PC-9 (cell line): Measurements from ENCODE around the gene ULK1.

Source experiments
- EZH2 ChIP-seq: fragments of 200-600 bp; sonication (generic); IDR thresholded peaks from 2 replicates; pipeline ENCODE4 v1.8.0; 2017; ENCODE audit warnings: antibody characterized with exemption, low read depth
- TF ChIP-seq, protein P1 (sequence below): fragments of 200-600 bp; sonication (generic); conservative IDR thresholded peaks from 2 replicates; pipeline ENCODE4 v1.6.1; 2017; ENCODE audit warnings: mixed run types, antibody characterized with exemption, mild to moderate bottlenecking, moderate library complexity

DNA sequence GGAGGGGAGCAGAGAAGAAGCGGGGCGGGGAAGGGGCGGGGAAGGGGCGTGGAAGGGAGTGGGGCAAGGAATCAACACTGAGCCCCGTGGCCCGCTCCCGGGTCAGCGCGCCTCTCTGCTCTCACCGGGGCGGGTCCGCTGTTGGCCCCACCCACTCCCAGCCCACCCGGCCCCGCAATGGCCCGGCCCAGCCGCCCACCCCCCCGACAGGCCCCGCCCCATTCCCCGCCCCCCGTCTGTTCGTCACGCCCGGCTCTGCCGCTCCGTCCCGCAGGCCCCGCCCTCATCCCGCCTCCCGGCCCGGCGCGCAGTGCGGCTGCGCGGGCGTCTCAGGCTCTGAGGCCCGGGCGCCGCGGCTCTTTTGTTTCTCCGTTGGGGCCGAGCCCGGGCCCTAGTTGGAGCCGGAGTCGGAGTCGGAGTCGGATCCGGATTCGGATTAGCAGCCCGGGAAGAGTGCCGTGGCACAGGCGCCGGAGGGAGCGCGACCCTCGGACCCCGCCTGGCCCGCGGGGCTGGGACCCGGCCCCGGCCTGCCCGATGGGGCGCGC is at the start of gene ULK1:
- no peak for TF ChIP-seq EZH2
- TF ChIP-seq, protein P1, sequence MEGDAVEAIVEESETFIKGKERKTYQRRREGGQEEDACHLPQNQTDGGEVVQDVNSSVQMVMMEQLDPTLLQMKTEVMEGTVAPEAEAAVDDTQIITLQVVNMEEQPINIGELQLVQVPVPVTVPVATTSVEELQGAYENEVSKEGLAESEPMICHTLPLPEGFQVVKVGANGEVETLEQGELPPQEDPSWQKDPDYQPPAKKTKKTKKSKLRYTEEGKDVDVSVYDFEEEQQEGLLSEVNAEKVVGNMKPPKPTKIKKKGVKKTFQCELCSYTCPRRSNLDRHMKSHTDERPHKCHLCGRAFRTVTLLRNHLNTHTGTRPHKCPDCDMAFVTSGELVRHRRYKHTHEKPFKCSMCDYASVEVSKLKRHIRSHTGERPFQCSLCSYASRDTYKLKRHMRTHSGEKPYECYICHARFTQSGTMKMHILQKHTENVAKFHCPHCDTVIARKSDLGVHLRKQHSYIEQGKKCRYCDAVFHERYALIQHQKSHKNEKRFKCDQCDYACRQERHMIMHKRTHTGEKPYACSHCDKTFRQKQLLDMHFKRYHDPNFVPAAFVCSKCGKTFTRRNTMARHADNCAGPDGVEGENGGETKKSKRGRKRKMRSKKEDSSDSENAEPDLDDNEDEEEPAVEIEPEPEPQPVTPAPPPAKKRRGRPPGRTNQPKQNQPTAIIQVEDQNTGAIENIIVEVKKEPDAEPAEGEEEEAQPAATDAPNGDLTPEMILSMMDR: no peak
